Measurements from ENCODE around the gene MOXD1. TPM values are rescaled to one million over a fixed set of nuclear protein-coding genes. Genes with fewer than 3 reads are reported as not detected.

MOXD1 gene
- total and polyA plus RNA-seq, 2 of the 8 experiments (the other 6 are each of a cell fraction or from before 2014, with no cell fraction given): 1.6 to 3.5 TPM

GRCh38 chr6:132446855-132447241 lies 45.6 kb upstream of the MOXD1 start (continued):
- TF ChIP-seq, protein P1, sequence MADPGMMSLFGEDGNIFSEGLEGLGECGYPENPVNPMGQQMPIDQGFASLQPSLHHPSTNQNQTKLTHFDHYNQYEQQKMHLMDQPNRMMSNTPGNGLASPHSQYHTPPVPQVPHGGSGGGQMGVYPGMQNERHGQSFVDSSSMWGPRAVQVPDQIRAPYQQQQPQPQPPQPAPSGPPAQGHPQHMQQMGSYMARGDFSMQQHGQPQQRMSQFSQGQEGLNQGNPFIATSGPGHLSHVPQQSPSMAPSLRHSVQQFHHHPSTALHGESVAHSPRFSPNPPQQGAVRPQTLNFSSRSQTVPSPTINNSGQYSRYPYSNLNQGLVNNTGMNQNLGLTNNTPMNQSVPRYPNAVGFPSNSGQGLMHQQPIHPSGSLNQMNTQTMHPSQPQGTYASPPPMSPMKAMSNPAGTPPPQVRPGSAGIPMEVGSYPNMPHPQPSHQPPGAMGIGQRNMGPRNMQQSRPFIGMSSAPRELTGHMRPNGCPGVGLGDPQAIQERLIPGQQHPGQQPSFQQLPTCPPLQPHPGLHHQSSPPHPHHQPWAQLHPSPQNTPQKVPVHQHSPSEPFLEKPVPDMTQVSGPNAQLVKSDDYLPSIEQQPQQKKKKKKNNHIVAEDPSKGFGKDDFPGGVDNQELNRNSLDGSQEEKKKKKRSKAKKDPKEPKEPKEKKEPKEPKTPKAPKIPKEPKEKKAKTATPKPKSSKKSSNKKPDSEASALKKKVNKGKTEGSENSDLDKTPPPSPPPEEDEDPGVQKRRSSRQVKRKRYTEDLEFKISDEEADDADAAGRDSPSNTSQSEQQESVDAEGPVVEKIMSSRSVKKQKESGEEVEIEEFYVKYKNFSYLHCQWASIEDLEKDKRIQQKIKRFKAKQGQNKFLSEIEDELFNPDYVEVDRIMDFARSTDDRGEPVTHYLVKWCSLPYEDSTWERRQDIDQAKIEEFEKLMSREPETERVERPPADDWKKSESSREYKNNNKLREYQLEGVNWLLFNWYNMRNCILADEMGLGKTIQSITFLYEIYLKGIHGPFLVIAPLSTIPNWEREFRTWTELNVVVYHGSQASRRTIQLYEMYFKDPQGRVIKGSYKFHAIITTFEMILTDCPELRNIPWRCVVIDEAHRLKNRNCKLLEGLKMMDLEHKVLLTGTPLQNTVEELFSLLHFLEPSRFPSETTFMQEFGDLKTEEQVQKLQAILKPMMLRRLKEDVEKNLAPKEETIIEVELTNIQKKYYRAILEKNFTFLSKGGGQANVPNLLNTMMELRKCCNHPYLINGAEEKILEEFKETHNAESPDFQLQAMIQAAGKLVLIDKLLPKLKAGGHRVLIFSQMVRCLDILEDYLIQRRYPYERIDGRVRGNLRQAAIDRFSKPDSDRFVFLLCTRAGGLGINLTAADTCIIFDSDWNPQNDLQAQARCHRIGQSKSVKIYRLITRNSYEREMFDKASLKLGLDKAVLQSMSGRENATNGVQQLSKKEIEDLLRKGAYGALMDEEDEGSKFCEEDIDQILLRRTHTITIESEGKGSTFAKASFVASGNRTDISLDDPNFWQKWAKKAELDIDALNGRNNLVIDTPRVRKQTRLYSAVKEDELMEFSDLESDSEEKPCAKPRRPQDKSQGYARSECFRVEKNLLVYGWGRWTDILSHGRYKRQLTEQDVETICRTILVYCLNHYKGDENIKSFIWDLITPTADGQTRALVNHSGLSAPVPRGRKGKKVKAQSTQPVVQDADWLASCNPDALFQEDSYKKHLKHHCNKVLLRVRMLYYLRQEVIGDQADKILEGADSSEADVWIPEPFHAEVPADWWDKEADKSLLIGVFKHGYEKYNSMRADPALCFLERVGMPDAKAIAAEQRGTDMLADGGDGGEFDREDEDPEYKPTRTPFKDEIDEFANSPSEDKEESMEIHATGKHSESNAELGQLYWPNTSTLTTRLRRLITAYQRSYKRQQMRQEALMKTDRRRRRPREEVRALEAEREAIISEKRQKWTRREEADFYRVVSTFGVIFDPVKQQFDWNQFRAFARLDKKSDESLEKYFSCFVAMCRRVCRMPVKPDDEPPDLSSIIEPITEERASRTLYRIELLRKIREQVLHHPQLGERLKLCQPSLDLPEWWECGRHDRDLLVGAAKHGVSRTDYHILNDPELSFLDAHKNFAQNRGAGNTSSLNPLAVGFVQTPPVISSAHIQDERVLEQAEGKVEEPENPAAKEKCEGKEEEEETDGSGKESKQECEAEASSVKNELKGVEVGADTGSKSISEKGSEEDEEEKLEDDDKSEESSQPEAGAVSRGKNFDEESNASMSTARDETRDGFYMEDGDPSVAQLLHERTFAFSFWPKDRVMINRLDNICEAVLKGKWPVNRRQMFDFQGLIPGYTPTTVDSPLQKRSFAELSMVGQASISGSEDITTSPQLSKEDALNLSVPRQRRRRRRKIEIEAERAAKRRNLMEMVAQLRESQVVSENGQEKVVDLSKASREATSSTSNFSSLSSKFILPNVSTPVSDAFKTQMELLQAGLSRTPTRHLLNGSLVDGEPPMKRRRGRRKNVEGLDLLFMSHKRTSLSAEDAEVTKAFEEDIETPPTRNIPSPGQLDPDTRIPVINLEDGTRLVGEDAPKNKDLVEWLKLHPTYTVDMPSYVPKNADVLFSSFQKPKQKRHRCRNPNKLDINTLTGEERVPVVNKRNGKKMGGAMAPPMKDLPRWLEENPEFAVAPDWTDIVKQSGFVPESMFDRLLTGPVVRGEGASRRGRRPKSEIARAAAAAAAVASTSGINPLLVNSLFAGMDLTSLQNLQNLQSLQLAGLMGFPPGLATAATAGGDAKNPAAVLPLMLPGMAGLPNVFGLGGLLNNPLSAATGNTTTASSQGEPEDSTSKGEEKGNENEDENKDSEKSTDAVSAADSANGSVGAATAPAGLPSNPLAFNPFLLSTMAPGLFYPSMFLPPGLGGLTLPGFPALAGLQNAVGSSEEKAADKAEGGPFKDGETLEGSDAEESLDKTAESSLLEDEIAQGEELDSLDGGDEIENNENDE (IDR thresholded peaks at IDR 0.05; ENCODE audit: insufficient replicate concordance, low read length): no peak
- TF ChIP-seq JUND (IDR thresholded peaks at IDR 0.05; ENCODE audit: low read length): no peak
- no peak for TF ChIP-seq SP2 (IDR thresholded peaks at IDR 0.05; ENCODE audit: low read length)
- TF ChIP-seq ATF2 (IDR thresholded peaks at IDR 0.05; ENCODE audit: low read length): no peak
- TF ChIP-seq POLR2AphosphoS5 (IDR thresholded peaks at IDR 0.05; ENCODE audit: low read depth, low read length): no peak
- TF ChIP-seq TAF1 (IDR thresholded peaks at IDR 0.05; ENCODE audit: low read depth, low read length): no peak
- TF ChIP-seq CREB1 (IDR thresholded peaks at IDR 0.05): no peak
- no peak for TF ChIP-seq KDM4A (IDR thresholded peaks at IDR 0.05; ENCODE audit: low read depth, low read length, severe bottlenecking)
- TF ChIP-seq RFX5 (IDR thresholded peaks at IDR 0.05; ENCODE audit: borderline replicate concordance, low read depth, low read length): no peak
- TF ChIP-seq BRCA1 (IDR thresholded peaks at IDR 0.05; ENCODE audit: low read depth, low read length): no peak
- TF ChIP-seq CHD2 (IDR thresholded peaks at IDR 0.05; ENCODE audit: low read length): no peak
- no peak for TF ChIP-seq ZNF274 (IDR thresholded peaks at IDR 0.05; ENCODE audit: borderline replicate concordance, extremely low read depth, low read length)
